CD14-positive monocyte (primary cell): ENCODE measurements around the gene DCAF12. TPM values are rescaled to one million over a fixed set of nuclear protein-coding genes. Genes with fewer than 3 reads are reported as not detected.

Source experiments
- DNase-seq, 3 donors: peaks; one replicate each; pipeline ENCODE4 v3.0.0-alpha.2; 2011 to 2022
- H2AFZ ChIP-seq: 2 replicates; pipeline ENCODE4 v1.6.0; 2012; ENCODE audit warnings: mild to moderate bottlenecking, low read depth, low read length, inconsistent platforms; ENCODE audit not compliant: insufficient read depth, poor library complexity, severe bottlenecking
- H3K27ac ChIP-seq, 2 donors: 1 replicate in 1 of 2; 2 replicates in 1 of 2; pipeline ENCODE4 v1.5.1; 2012 to 2013; ENCODE audit warnings: low read length in 2 of 2, control low read depth in 1 of 2, inconsistent platforms in 1 of 2, low read depth in 1 of 2, mild to moderate bottlenecking in 1 of 2
- H3K27me3 ChIP-seq, 2 donors: one replicate each; pipeline versions ENCODE4 v1.6.0 to v1.6.1; 2011 to 2013; ENCODE audit warnings: low read length in 2 of 2; ENCODE audit not compliant: control insufficient read depth in 2 of 2, insufficient read depth in 2 of 2
- H3K36me3 ChIP-seq, 2 donors: replicated peaks in 1 of 2; 1 replicate in 1 of 2; 2 replicates in 1 of 2; pipeline versions ENCODE4 v1.5.1 to v1.6.1; 2012 to 2013; ENCODE audit warnings: low read length in 2 of 2, control low read depth in 1 of 2, inconsistent platforms in 1 of 2, mild to moderate bottlenecking in 1 of 2; ENCODE audit not compliant: insufficient read depth in 2 of 2, control insufficient read depth in 1 of 2
- H3K4me1 ChIP-seq, 2 donors: 1 replicate in 1 of 2; 2 replicates in 1 of 2; pipeline versions ENCODE4 v1.5.1 to v1.6.1; 2012 to 2013; ENCODE audit warnings: low read length in 2 of 2, control low read depth in 1 of 2, inconsistent platforms in 1 of 2, mild to moderate bottlenecking in 1 of 2, moderate library complexity in 1 of 2; ENCODE audit not compliant: insufficient read depth in 2 of 2, control insufficient read depth in 1 of 2
- H3K4me2 ChIP-seq: replicated peaks from 2 replicates; pipeline ENCODE3; 2012; ENCODE audit warnings: low read length, moderate library complexity, mild to moderate bottlenecking; ENCODE audit not compliant: poor library complexity, severe bottlenecking; ENCODE audit errors: extremely low read depth
- H3K4me3 ChIP-seq, 3 experiments: fragments of 200-600 bp in 1 of 3; sonication (generic) in 1 of 3; replicated peaks in 1 of 3; 1 replicate in 2 of 3; 2 replicates in 1 of 3; pipeline ENCODE4 v1.5.1; 2011 to 2013; ENCODE audit warnings: low read length in 3 of 3, mild to moderate bottlenecking in 3 of 3, control low read depth in 2 of 3, low read depth in 2 of 3, inconsistent platforms in 1 of 3, moderate library complexity in 1 of 3
- H3K79me2 ChIP-seq: 2 replicates; pipeline ENCODE4 v1.6.0; 2012; ENCODE audit warnings: mild to moderate bottlenecking, control low read depth, inconsistent platforms, low read length, moderate library complexity; ENCODE audit not compliant: insufficient read depth
- H3K9ac ChIP-seq: 2 replicates; pipeline ENCODE4 v1.6.0; 2017; ENCODE audit warnings: low read length, mild to moderate bottlenecking; ENCODE audit not compliant: insufficient read depth, poor library complexity, severe bottlenecking
- H3K9me3 ChIP-seq, 2 donors: replicated peaks in 1 of 2; 1 replicate in 1 of 2; 2 replicates in 1 of 2; pipeline versions ENCODE4 v1.5.1 to v1.6.1; 2012 to 2013; ENCODE audit warnings: low read length in 2 of 2, control low read depth in 1 of 2; ENCODE audit not compliant: control insufficient read depth in 1 of 2, insufficient read depth in 1 of 2
- H4K20me1 ChIP-seq: 2 replicates; pipeline ENCODE4 v1.6.0; 2012; ENCODE audit warnings: mild to moderate bottlenecking, low read length, control low read depth, moderate library complexity; ENCODE audit not compliant: insufficient read depth
- H3K27ac Mint-ChIP-seq, 7 donors: one replicate each; pipeline ENCODE4 v1.8.0; 2020; ENCODE audit warnings: mild to moderate bottlenecking in 7 of 7, mixed read lengths in 7 of 7, moderate library complexity in 6 of 7, inconsistent platforms in 2 of 7
- H3K27me3 Mint-ChIP-seq, 3 donors: one replicate each; pipeline ENCODE4 v1.8.0; 2021 to 2022; ENCODE audit warnings: low read depth in 3 of 3, mild to moderate bottlenecking in 3 of 3, mixed read lengths in 3 of 3, moderate library complexity in 3 of 3, inconsistent platforms in 1 of 3
- H3K36me3 Mint-ChIP-seq, 2 donors: one replicate each; pipeline ENCODE4 v1.8.0; 2020; ENCODE audit warnings: mixed read lengths in 2 of 2, inconsistent platforms in 1 of 2, mild to moderate bottlenecking in 1 of 2
- H3K4me1 Mint-ChIP-seq: one replicate; pipeline ENCODE4 v1.8.0; 2020; ENCODE audit warnings: mild to moderate bottlenecking, mixed read lengths
- H3K4me3 Mint-ChIP-seq, 2 donors: one replicate each; pipeline ENCODE4 v1.8.0; 2020; ENCODE audit warnings: mild to moderate bottlenecking in 2 of 2, mixed read lengths in 2 of 2, moderate library complexity in 1 of 2
- H3K9me3 Mint-ChIP-seq, 7 donors: one replicate each; pipeline ENCODE4 v1.8.0; 2020 to 2022; ENCODE audit warnings: mixed read lengths in 7 of 7, mild to moderate bottlenecking in 6 of 7, moderate library complexity in 6 of 7, inconsistent platforms in 2 of 7
- CTCF ChIP-seq: fragments of 200-600 bp; IDR thresholded peaks from one replicate; pipeline ENCODE4 v1.8.0; 2022; ENCODE audit warnings: antibody characterized with exemption, mild to moderate bottlenecking
- WGBS: methylation state at CpG from one replicate; pipeline ENCODE4 v1.1.5; 2013; ENCODE audit warnings: missing lambda C conversion rate; ENCODE audit not compliant: insufficient coverage; 5-methylcytosine and 5-hydroxymethylcytosine counted together
- intact Hi-C, 2 donors: fragments of 100-400 bp; cut with micrococcal nuclease; formaldehyde crosslinking; loops; one replicate each; pipeline versions ENCODE4 v1.15.0 to v1.15.1; 2023
- polyA plus RNA-seq, 3 donors: library from polyadenylated mRNA; depleted of rRNA in 1 of 3; unstranded in 2 of 3; stranded (reverse) in 1 of 3; fragments of 300-500 nt in 2 of 3; fragments of >200 nt in 1 of 3; fragmentation: Illumina TruSeq in 2 of 3; gene quantifications; 1 replicate in 2 of 3; 2 replicates in 1 of 3; pipeline ENCODE4 v1.2.3, GENCODE V29; 2012 to 2021

The DCAF12 gene
- polyA plus RNA-seq, 3 donors = 14.6 to 35.5 (median 22.4) TPM

- Mint-ChIP-seq H3K36me3 (no peaks in the 10 kb centered on the region), H3K27me3 (peaks cover 0 to 9% (median 2%) of the 10 kb centered on the region in 3 donors), H3K9me3 (peaks cover 0 to 2% (median 0%) of the 10 kb centered on the region in 7 donors), H3K4me3 (peak overlapping the region; percentile 39 to 61), H3K4me1 (peaks cover 19% of the 10 kb centered on the region), H3K27ac (peak overlapping the region; percentile 63 to 93 (median 85))
- Histone ChIP-seq H3K4me1 (peaks cover 19 to 21% of the 10 kb centered on the region in 2 donors), H4K20me1 (no peaks in the 10 kb centered on the region), H3K9ac (no peak overlapping the region), H2AFZ (no peak overlapping the region), H3K4me3 (peak overlapping the region in 1 of 3 experiments; percentile 46), H3K27me3 (no peaks in the 10 kb centered on the region), H3K36me3 (no peaks in the 10 kb centered on the region), H3K9me3 (no peaks in the 10 kb centered on the region), H3K79me2 (no peaks in the 10 kb centered on the region), H3K27ac (peak overlapping the region; percentile 34 to 52), H3K4me2 (peak overlapping the region; percentile 41)
- intact Hi-C loops = loop anchor here (2.0 to 10.0 kb wide), 3 partner anchors 45 to 153 kb away; partner anchors contain the start of genes DCAF12 (in 1 of the 2), KIF24 (in 1 of the 2) and NUDT2 (in 1 of the 2)
- no peak for TF ChIP-seq CTCF
- 0% methylated on average over 1 of the region's 15 CpGs for whole genome bisulfite sequencing
- DNase-seq = peak; percentile 89 to 95 (median 95)
These were observed 45.4 kb upstream of the DCAF12 start for GRCh38 chr9:34171753-34172535.

GRCh38 chr9:34170237-34170991, 43.9 kb upstream of the DCAF12 start:
- no peak for DNase-seq
- intact Hi-C loops = loop anchor here (2.0 to 10.0 kb wide), 3 partner anchors 43 to 154 kb away; partner anchors contain the start of genes DCAF12 (in 1 of the 2), KIF24 (in 1 of the 2) and NUDT2 (in 1 of the 2)
- peak overlapping the region in 2 of 7 donors; percentile 6 to 31 for H3K27ac Mint-ChIP-seq
- Histone ChIP-seq H3K27me3 (no peaks in the 10 kb centered on the region), H4K20me1 (no peaks in the 10 kb centered on the region), H3K79me2 (no peaks in the 10 kb centered on the region), H3K9me3 (no peaks in the 10 kb centered on the region), H2AFZ (no peak overlapping the region), H3K4me3 (no peak overlapping the region), H3K36me3 (no peaks in the 10 kb centered on the region), H3K4me1 (peaks cover 19 to 21% of the 10 kb centered on the region in 2 donors), H3K9ac (no peak overlapping the region), H3K27ac (no peak overlapping the region), H3K4me2 (no peak overlapping the region)
- 100% methylated on average over 1 of the region's 1 CpG for WGBS
- H3K4me1 Mint-ChIP-seq = peaks cover 19% of the 10 kb centered on the region
- H3K9me3 Mint-ChIP-seq = peaks cover 0 to 8% (median 0%) of the 10 kb centered on the region in 7 donors
- H3K4me3 Mint-ChIP-seq = no peak overlapping the region
- H3K36me3 Mint-ChIP-seq = no peaks in the 10 kb centered on the region
- no peak for TF ChIP-seq CTCF
- H3K27me3 Mint-ChIP-seq = peaks cover 0 to 2% (median 2%) of the 10 kb centered on the region in 3 donors
